CD14-positive monocyte (primary cell): Measurements from ENCODE around the gene WDR18. TPM values are rescaled to one million over a fixed set of nuclear protein-coding genes. Genes with fewer than 3 reads are reported as not detected.
A peak's percentile ranks its signal among the peaks of the same experiment; 100 is the strongest.

Source experiments
- DNase-seq, 3 donors: peaks; one replicate each; pipeline ENCODE4 v3.0.0-alpha.2; 2011 to 2022
- H2AFZ ChIP-seq: 2 replicates; pipeline ENCODE4 v1.6.0; 2012; ENCODE audit warnings: mild to moderate bottlenecking, low read depth, low read length, inconsistent platforms; ENCODE audit not compliant: insufficient read depth, poor library complexity, severe bottlenecking
- H3K27ac ChIP-seq, 2 donors: 1 replicate in 1 of 2; 2 replicates in 1 of 2; pipeline ENCODE4 v1.5.1; 2012 to 2013; ENCODE audit warnings: low read length in 2 of 2, control low read depth in 1 of 2, inconsistent platforms in 1 of 2, low read depth in 1 of 2, mild to moderate bottlenecking in 1 of 2
- H3K27me3 ChIP-seq, 2 donors: one replicate each; pipeline versions ENCODE4 v1.6.0 to v1.6.1; 2011 to 2013; ENCODE audit warnings: low read length in 2 of 2; ENCODE audit not compliant: control insufficient read depth in 2 of 2, insufficient read depth in 2 of 2
- H3K36me3 ChIP-seq, 2 donors: replicated peaks in 1 of 2; 1 replicate in 1 of 2; 2 replicates in 1 of 2; pipeline versions ENCODE4 v1.5.1 to v1.6.1; 2012 to 2013; ENCODE audit warnings: low read length in 2 of 2, control low read depth in 1 of 2, inconsistent platforms in 1 of 2, mild to moderate bottlenecking in 1 of 2; ENCODE audit not compliant: insufficient read depth in 2 of 2, control insufficient read depth in 1 of 2
- H3K4me1 ChIP-seq, 2 donors: 1 replicate in 1 of 2; 2 replicates in 1 of 2; pipeline versions ENCODE4 v1.5.1 to v1.6.1; 2012 to 2013; ENCODE audit warnings: low read length in 2 of 2, control low read depth in 1 of 2, inconsistent platforms in 1 of 2, mild to moderate bottlenecking in 1 of 2, moderate library complexity in 1 of 2; ENCODE audit not compliant: insufficient read depth in 2 of 2, control insufficient read depth in 1 of 2
- H3K4me2 ChIP-seq: replicated peaks from 2 replicates; pipeline ENCODE3; 2012; ENCODE audit warnings: low read length, moderate library complexity, mild to moderate bottlenecking; ENCODE audit not compliant: poor library complexity, severe bottlenecking; ENCODE audit errors: extremely low read depth
- H3K4me3 ChIP-seq, 3 experiments: fragments of 200-600 bp in 1 of 3; sonication (generic) in 1 of 3; replicated peaks in 1 of 3; 1 replicate in 2 of 3; 2 replicates in 1 of 3; pipeline ENCODE4 v1.5.1; 2011 to 2013; ENCODE audit warnings: low read length in 3 of 3, mild to moderate bottlenecking in 3 of 3, control low read depth in 2 of 3, low read depth in 2 of 3, inconsistent platforms in 1 of 3, moderate library complexity in 1 of 3
- H3K79me2 ChIP-seq: 2 replicates; pipeline ENCODE4 v1.6.0; 2012; ENCODE audit warnings: mild to moderate bottlenecking, control low read depth, inconsistent platforms, low read length, moderate library complexity; ENCODE audit not compliant: insufficient read depth
- H3K9ac ChIP-seq: 2 replicates; pipeline ENCODE4 v1.6.0; 2017; ENCODE audit warnings: low read length, mild to moderate bottlenecking; ENCODE audit not compliant: insufficient read depth, poor library complexity, severe bottlenecking
- H3K9me3 ChIP-seq, 2 donors: replicated peaks in 1 of 2; 1 replicate in 1 of 2; 2 replicates in 1 of 2; pipeline versions ENCODE4 v1.5.1 to v1.6.1; 2012 to 2013; ENCODE audit warnings: low read length in 2 of 2, control low read depth in 1 of 2; ENCODE audit not compliant: control insufficient read depth in 1 of 2, insufficient read depth in 1 of 2
- H4K20me1 ChIP-seq: 2 replicates; pipeline ENCODE4 v1.6.0; 2012; ENCODE audit warnings: mild to moderate bottlenecking, low read length, control low read depth, moderate library complexity; ENCODE audit not compliant: insufficient read depth
- H3K27ac Mint-ChIP-seq, 7 donors: one replicate each; pipeline ENCODE4 v1.8.0; 2020; ENCODE audit warnings: mild to moderate bottlenecking in 7 of 7, mixed read lengths in 7 of 7, moderate library complexity in 6 of 7, inconsistent platforms in 2 of 7
- H3K27me3 Mint-ChIP-seq, 3 donors: one replicate each; pipeline ENCODE4 v1.8.0; 2021 to 2022; ENCODE audit warnings: low read depth in 3 of 3, mild to moderate bottlenecking in 3 of 3, mixed read lengths in 3 of 3, moderate library complexity in 3 of 3, inconsistent platforms in 1 of 3
- H3K36me3 Mint-ChIP-seq, 2 donors: one replicate each; pipeline ENCODE4 v1.8.0; 2020; ENCODE audit warnings: mixed read lengths in 2 of 2, inconsistent platforms in 1 of 2, mild to moderate bottlenecking in 1 of 2
- H3K4me1 Mint-ChIP-seq: one replicate; pipeline ENCODE4 v1.8.0; 2020; ENCODE audit warnings: mild to moderate bottlenecking, mixed read lengths
- H3K4me3 Mint-ChIP-seq, 2 donors: one replicate each; pipeline ENCODE4 v1.8.0; 2020; ENCODE audit warnings: mild to moderate bottlenecking in 2 of 2, mixed read lengths in 2 of 2, moderate library complexity in 1 of 2
- H3K9me3 Mint-ChIP-seq, 7 donors: one replicate each; pipeline ENCODE4 v1.8.0; 2020 to 2022; ENCODE audit warnings: mixed read lengths in 7 of 7, mild to moderate bottlenecking in 6 of 7, moderate library complexity in 6 of 7, inconsistent platforms in 2 of 7
- WGBS: methylation state at CpG from one replicate; pipeline ENCODE4 v1.1.5; 2013; ENCODE audit warnings: missing lambda C conversion rate; ENCODE audit not compliant: insufficient coverage; 5-methylcytosine and 5-hydroxymethylcytosine counted together
- intact Hi-C, 2 donors: fragments of 100-400 bp; cut with micrococcal nuclease; formaldehyde crosslinking; loops; one replicate each; pipeline versions ENCODE4 v1.15.0 to v1.15.1; 2023
- polyA plus RNA-seq, 3 donors: library from polyadenylated mRNA; depleted of rRNA in 1 of 3; unstranded in 2 of 3; stranded (reverse) in 1 of 3; fragments of 300-500 nt in 2 of 3; fragments of >200 nt in 1 of 3; fragmentation: Illumina TruSeq in 2 of 3; gene quantifications; 1 replicate in 2 of 3; 2 replicates in 1 of 3; pipeline ENCODE4 v1.2.3, GENCODE V29; 2012 to 2021
- TF ChIP-seq, protein P1 (sequence below): fragments of 200-600 bp; IDR thresholded peaks from one replicate; pipeline ENCODE4 v1.8.0; 2022; ENCODE audit warnings: antibody characterized with exemption, mild to moderate bottlenecking

The WDR18 gene
- polyA plus RNA-seq, 3 donors, result 21.3 to 52.7 (median 49.9) TPM

DNA sequence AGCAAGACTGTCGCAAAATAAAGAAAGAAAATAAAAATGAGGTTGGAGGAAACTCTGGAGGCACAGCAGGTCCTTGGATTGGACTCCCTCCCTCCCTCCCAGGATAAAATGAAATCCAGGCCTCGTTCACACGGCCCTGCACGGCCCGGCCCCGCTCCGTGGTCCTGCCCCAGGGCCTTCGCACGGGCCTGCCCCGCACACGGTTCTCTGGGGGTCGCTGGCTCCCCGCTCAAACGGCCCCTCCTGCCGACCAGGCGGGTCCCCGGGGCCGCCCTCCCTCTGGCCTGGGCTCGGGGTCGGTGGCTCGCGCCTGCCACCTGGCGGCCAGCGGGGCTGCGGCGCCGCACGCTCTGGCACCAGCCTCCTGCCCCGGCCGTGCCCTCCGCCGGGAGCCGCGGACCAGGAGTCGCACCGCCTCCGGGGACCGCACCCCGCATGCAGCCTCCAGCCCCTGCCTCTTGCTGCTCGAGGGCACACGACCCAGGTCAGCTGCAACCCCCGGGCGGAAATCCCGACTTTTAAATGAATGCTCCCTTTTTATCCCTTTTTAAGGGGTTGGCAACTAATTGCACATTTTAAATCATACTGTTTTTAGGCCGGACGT is 1.5 kb upstream of the WDR18 start:
- intact Hi-C loops, result loop anchor here (1.0 to 10.0 kb wide), 6 partner anchors 60 to 210 kb away; no protein-coding TSS in a partner anchor
- no peak overlapping the region for H3K9ac ChIP-seq
- H3K36me3 ChIP-seq, result peaks cover 0 to 13% of the 10 kb centered on the region in 2 donors
- peak overlapping the region; percentile 78 for H3K4me2 ChIP-seq
- Mint-ChIP-seq H3K27me3 (peaks cover 0 to 4% (median 1%) of the 10 kb centered on the region in 3 donors), H3K4me1 (peaks cover 17% of the 10 kb centered on the region), H3K4me3 (peak overlapping the region; percentile 7 to 48), H3K36me3 (peaks cover 9 to 15% of the 10 kb centered on the region in 2 donors), H3K9me3 (no peaks in the 10 kb centered on the region), H3K27ac (no peak overlapping the region)
- no peaks in the 10 kb centered on the region for H3K9me3 ChIP-seq
- H2AFZ ChIP-seq, result peak overlapping the region; percentile 50
- peaks cover 12% of the 10 kb centered on the region for H3K79me2 ChIP-seq
- TF ChIP-seq, protein P1, sequence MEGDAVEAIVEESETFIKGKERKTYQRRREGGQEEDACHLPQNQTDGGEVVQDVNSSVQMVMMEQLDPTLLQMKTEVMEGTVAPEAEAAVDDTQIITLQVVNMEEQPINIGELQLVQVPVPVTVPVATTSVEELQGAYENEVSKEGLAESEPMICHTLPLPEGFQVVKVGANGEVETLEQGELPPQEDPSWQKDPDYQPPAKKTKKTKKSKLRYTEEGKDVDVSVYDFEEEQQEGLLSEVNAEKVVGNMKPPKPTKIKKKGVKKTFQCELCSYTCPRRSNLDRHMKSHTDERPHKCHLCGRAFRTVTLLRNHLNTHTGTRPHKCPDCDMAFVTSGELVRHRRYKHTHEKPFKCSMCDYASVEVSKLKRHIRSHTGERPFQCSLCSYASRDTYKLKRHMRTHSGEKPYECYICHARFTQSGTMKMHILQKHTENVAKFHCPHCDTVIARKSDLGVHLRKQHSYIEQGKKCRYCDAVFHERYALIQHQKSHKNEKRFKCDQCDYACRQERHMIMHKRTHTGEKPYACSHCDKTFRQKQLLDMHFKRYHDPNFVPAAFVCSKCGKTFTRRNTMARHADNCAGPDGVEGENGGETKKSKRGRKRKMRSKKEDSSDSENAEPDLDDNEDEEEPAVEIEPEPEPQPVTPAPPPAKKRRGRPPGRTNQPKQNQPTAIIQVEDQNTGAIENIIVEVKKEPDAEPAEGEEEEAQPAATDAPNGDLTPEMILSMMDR, result peak; percentile 93
- H3K4me1 ChIP-seq, result peaks cover 18 to 28% of the 10 kb centered on the region in 2 donors
- H3K27ac ChIP-seq, result no peak overlapping the region
- under 1% methylated on average over 42 of the region's 46 CpGs for WGBS
- peak overlapping the region in 1 of 3 experiments; percentile 53 for H3K4me3 ChIP-seq
- DNase-seq, result peak; percentile 43 to 67 (median 57)
- H4K20me1 ChIP-seq, result no peaks in the 10 kb centered on the region
- no peaks in the 10 kb centered on the region for H3K27me3 ChIP-seq

DNA sequence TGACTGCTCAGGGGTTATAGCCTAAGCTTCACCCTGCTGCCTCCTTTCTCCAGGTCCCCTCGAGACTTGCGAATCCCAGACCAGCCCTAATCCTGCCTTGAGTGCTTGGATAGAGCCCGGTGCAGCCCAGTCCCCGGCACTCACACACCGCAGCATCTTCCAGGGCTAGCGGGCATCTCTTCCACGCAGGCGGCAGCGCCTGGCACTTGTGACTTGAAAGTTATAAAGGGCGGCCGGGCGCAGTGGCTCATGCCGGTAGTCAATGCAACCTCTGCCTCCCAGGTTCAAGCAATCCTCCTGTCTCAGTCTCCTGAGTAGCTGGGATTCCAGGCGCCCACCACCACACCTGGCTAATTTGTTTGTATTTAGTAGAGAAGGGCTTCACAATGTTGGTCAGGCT is 1.9 kb downstream of the WDR18 start:
- Mint-ChIP-seq H3K9me3 (peaks cover 0 to 3% (median 0%) of the 10 kb centered on the region in 7 donors), H3K36me3 (peaks cover 19 to 37% of the 10 kb centered on the region in 2 donors), H3K27me3 (peaks cover 0 to 2% (median 1%) of the 10 kb centered on the region in 3 donors), H3K4me1 (peaks cover 14% of the 10 kb centered on the region), H3K4me3 (no peak overlapping the region), H3K27ac (no peak overlapping the region)
- peaks cover 18 to 28% of the 10 kb centered on the region in 2 donors for H3K4me1 ChIP-seq
- no peaks in the 10 kb centered on the region for H3K27me3 ChIP-seq
- 96% methylated on average over 9 of the region's 14 CpGs for WGBS
- no peak overlapping the region for H3K9ac ChIP-seq
- no peak for DNase-seq
- H2AFZ ChIP-seq, result no peak overlapping the region
- no peak overlapping the region for H3K4me2 ChIP-seq
- intact Hi-C loops, result loop anchor here in 1 of 2 donors (10.0 kb wide), 1 partner anchor 211 kb away; no protein-coding TSS in a partner anchor
- no peaks in the 10 kb centered on the region for H3K9me3 ChIP-seq
- peaks cover 18 to 28% of the 10 kb centered on the region in 2 donors for H3K36me3 ChIP-seq
- peaks cover 4% of the 10 kb centered on the region for H4K20me1 ChIP-seq
- peaks cover 12% of the 10 kb centered on the region for H3K79me2 ChIP-seq
- H3K27ac ChIP-seq, result no peak overlapping the region
- TF ChIP-seq, protein P1, result no peak
- H3K4me3 ChIP-seq, result no peak overlapping the region
